SK-N-MC (cell line): ENCODE data around the gene RPAP3.
A peak's percentile ranks its signal among the peaks of the same experiment; 100 is the strongest.

Experiments
- DNase-seq: peaks from one replicate; pipeline ENCODE4 v3.0.0-alpha.2; 2011; ENCODE audit warnings: low read depth, low spot score
- H3K27ac ChIP-seq: fragments of 200-600 bp; sonication (generic); 2 replicates; pipeline ENCODE4 v1.5.1; 2016; ENCODE audit warnings: mixed run types
- H3K36me3 ChIP-seq: fragments of 200-600 bp; sonication (generic); 2 replicates; pipeline ENCODE4 v1.6.1; 2017; ENCODE audit warnings: antibody characterized with exemption, low read length, mixed read lengths; ENCODE audit not compliant: insufficient read depth
- H3K4me3 ChIP-seq: fragments of 200-600 bp; sonication (generic); 2 replicates; pipeline ENCODE4 v1.5.1; 2016
- H3K9ac ChIP-seq: fragments of 200-600 bp; sonication (generic); 2 replicates; pipeline ENCODE4 v1.8.0; 2017; ENCODE audit warnings: mixed run types, mixed read lengths; ENCODE audit not compliant: insufficient read length
- H3K9me3 ChIP-seq: fragments of 200-600 bp; sonication (generic); 2 replicates; pipeline ENCODE4 v1.6.1; 2017; ENCODE audit warnings: low read depth, mild to moderate bottlenecking, antibody characterized with exemption, low read length, moderate library complexity, mixed read lengths
- EZH2 ChIP-seq: fragments of 200-600 bp; sonication (generic); IDR thresholded peaks from one replicate; pipeline ENCODE4 v1.6.1; 2017; ENCODE audit warnings: antibody characterized with exemption
- FOXP2 ChIP-seq: optimal IDR thresholded peaks from 2 replicates; pipeline ENCODE3; 2011; ENCODE audit warnings: mild to moderate bottlenecking, moderate library complexity; ENCODE audit not compliant: insufficient read depth; ENCODE audit errors: extremely low read length, control extremely low read depth
- POLR2AphosphoS5 ChIP-seq: IDR thresholded peaks from 2 replicates; pipeline ENCODE4 v1.6.1; 2012; ENCODE audit warnings: mild to moderate bottlenecking, low read depth, low read length, borderline replicate concordance

Gene RPAP3, protein sequence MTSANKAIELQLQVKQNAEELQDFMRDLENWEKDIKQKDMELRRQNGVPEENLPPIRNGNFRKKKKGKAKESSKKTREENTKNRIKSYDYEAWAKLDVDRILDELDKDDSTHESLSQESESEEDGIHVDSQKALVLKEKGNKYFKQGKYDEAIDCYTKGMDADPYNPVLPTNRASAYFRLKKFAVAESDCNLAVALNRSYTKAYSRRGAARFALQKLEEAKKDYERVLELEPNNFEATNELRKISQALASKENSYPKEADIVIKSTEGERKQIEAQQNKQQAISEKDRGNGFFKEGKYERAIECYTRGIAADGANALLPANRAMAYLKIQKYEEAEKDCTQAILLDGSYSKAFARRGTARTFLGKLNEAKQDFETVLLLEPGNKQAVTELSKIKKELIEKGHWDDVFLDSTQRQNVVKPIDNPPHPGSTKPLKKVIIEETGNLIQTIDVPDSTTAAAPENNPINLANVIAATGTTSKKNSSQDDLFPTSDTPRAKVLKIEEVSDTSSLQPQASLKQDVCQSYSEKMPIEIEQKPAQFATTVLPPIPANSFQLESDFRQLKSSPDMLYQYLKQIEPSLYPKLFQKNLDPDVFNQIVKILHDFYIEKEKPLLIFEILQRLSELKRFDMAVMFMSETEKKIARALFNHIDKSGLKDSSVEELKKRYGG

DNA sequence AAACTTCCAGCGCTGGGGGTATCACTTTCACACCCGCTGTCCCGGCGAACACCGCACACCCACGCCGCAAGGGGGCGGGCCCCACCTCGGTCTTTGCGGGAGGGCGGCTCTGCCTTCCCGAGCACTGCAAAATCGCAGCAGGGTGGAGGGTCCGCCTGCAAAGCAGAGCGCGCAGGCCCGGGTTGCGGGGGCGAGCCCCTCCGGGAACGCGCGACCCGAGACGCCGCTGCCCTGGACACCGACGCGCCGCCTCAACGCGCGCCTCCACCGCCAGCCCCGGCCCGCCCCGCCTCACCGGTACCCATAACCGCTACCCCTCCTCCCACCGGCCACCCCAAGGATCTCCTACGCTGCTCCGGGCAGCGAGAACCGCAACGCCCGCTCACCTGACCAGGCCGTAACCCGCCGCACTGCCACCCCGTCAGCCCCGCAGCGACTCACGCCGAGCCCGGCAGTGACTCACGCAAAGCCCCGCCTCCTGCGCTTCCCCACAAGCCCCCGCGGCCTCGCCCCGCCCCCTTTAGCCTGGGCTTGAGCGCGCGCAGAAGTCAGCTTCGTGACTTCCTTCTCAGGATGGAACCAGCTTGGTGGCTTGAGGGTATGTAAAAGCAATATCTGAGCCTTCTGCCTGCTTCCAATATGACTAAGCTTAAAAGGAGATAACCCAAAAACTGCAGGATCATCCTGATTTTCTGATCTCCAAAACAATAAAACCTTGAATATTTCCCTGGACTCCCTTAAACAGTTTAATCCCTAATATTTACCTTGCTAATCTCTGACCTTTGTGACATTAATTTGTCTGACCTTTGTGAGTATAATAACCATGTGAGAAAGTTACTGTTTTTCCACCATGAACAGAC lies at the start of gene RPAP3:
Gene RPAP3 (minus strand): TSS at position 465 of the 860 bp plus-strand sequence. CDS start 3,190 bp downstream, outside the sequence.
- Histone ChIP-seq H3K27ac (peak within 1 kb of the TSS; percentile 12), H3K4me3 (peak within 1 kb of the TSS; percentile 76), H3K9me3 (no peaks in the 10 kb centered on the region), H3K9ac (peak within 1 kb of the TSS; percentile 80), H3K36me3 (peaks cover 15% of the 10 kb centered on the region)
- peak; percentile 53 for DNase-seq
- peak; percentile 96 for TF ChIP-seq POLR2AphosphoS5
- TF ChIP-seq FOXP2, result no peak

DNA sequence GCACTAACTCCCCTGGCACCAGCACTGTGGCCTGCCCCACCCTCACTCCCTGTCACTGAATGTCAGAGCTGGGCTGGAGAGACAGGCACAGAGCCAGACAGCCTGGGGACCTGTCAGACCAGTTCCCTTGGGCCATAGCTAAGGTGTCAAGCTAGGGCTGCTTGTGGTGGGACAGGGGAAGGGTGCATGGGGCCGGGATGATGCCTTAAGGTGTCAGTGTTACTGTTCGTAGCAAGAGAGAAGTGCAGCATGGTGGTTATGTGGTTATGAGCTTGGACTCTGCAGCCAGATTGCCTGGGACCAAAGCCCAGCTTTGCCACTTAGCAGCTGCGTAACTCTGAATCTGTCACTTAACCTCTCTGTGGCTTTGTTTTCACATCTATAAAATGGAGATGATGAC lies 49.1 kb upstream of the RPAP3 start:
- DNase-seq, result no peak
- Histone ChIP-seq H3K4me3 (no peak overlapping the region), H3K9me3 (no peaks in the 10 kb centered on the region), H3K27ac (no peak overlapping the region), H3K9ac (no peak overlapping the region), H3K36me3 (no peaks in the 10 kb centered on the region)
- TF ChIP-seq EZH2, result no peak

DNA sequence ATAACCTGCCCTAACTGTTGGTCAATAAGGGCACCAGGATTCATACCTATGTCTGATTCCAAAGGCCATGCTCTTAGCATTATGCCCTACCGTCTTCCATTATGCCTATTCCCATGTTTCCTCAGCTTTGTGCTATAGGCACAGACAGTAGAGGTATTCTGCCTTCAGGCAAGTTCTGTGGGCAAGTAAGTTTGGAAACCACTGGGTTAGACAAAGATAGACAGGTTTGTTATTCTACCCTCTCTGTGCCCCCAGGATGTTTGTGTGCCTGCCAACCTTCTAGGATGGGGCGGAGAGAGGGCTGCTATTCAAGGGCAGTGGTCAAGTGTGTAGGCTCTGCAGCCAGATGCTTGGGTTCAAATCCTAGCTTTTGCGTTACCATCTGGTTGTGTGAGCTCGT lies 48.3 kb upstream of the RPAP3 start:
- TF ChIP-seq FOXP2 (no peak), EZH2 (no peak), POLR2AphosphoS5 (no peak)
- H3K4me3 ChIP-seq, result no peak overlapping the region

DNA sequence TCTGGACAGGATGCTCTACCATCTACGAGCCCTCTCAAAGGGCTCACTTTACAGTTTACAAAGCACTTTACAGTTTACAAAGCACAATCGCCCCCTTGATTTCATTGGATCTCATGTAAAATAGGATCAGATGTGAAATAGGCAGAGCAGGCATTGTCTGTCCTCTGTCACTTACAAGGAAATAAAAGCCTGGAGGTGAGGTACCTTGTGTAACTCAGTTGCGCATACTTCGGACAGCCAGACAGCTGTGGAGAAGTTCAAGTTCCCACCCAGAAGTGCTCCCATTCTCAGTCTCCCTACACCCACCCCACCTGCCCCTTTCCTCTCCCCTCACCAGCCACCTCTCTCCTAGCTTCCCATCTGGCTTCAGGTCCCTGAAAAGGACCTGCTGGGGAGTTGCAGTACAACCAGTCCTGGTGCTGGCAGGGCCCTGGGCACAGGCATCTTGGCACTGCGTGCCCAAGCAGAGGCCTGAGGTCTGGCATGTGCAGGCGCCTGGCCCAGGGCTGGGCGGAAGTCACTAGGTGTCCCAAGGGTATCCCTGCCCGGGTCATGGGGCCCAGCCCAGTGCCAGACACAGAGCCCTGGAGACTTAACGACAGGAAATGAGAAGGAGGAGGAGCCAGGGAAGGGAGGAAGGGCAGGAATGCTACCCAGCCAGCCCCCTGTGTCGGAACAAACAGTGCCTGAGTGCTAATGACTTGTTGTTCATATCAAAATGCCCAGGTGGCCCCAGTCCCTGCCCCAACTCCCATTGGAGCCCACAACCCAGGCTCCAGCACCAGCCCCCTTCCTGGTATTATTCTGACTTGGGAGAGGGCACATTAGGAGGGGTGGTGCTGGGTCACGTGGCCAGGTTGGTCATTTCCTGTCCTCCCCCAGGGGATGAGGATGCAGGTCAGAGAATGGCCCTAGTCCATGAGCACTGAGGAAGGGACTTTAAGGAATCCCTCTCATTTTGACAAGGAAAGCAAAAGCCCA lies 47.5 kb upstream of the RPAP3 start:
- DNase-seq, result no peak
- Histone ChIP-seq H3K4me3 (no peak overlapping the region), H3K27ac (no peak overlapping the region), H3K9me3 (no peaks in the 10 kb centered on the region), H3K36me3 (no peaks in the 10 kb centered on the region), H3K9ac (no peak overlapping the region)
- no peak for TF ChIP-seq POLR2AphosphoS5
- no peak for TF ChIP-seq EZH2
- no peak for TF ChIP-seq FOXP2

More for the DNA sequence above, 48.3 kb upstream of the RPAP3 start:
- Histone ChIP-seq H3K9ac (no peak overlapping the region), H3K36me3 (no peaks in the 10 kb centered on the region), H3K27ac (no peak overlapping the region), H3K9me3 (no peaks in the 10 kb centered on the region)
- DNase-seq, result no peak

DNA sequence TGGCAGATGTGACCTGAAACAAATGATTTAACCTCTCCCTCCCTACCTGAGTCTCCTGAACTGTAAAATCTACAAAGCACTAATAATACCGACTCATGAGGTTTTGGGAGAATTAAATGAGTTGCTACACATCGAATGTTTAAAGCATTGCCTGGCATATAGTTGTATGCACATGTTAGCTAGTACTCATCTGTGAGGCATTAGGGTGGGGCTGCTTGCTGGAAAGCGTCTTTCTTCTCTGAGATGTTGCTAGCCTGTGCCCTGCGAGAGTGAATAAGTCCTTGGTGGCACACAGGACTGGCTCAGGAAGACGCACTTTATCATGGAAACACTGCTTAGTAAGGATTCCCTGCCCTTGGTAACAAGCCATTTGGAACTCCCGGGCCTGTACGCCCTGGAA lies 46.7 kb upstream of the RPAP3 start:
- H3K27ac ChIP-seq, result no peak overlapping the region
- no peak overlapping the region for H3K4me3 ChIP-seq
- no peak overlapping the region for H3K9ac ChIP-seq
- no peak for DNase-seq
- no peak for TF ChIP-seq EZH2
- TF ChIP-seq FOXP2, result no peak
- TF ChIP-seq POLR2AphosphoS5, result no peak
- H3K9me3 ChIP-seq, result no peaks in the 10 kb centered on the region
- H3K36me3 ChIP-seq, result no peaks in the 10 kb centered on the region

DNA sequence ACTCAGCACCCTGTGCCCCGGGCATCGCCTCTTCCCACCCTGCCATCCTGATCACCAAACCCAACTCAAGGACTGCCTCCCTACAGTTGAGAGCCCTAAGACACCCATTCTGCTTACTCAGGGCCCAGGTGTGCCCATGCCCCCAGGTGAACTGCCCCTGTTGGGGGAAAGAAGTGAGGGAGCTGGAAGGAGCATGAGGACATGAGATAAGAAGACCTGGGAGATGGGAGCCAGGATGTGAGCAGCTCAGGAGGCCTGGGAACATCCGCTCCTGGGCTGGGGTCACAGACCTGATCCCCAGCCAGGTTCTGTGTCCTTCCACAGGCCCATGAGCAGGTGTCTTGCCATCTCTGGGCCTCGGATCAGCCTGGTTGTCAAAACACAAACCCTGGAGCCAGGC lies 46.3 kb upstream of the RPAP3 start:
- H3K27ac ChIP-seq, result no peak overlapping the region
- no peaks in the 10 kb centered on the region for H3K36me3 ChIP-seq
- no peak overlapping the region for H3K9ac ChIP-seq
- no peak overlapping the region for H3K4me3 ChIP-seq
- H3K9me3 ChIP-seq, result no peaks in the 10 kb centered on the region
- no peak for DNase-seq
- TF ChIP-seq FOXP2, result no peak

DNA sequence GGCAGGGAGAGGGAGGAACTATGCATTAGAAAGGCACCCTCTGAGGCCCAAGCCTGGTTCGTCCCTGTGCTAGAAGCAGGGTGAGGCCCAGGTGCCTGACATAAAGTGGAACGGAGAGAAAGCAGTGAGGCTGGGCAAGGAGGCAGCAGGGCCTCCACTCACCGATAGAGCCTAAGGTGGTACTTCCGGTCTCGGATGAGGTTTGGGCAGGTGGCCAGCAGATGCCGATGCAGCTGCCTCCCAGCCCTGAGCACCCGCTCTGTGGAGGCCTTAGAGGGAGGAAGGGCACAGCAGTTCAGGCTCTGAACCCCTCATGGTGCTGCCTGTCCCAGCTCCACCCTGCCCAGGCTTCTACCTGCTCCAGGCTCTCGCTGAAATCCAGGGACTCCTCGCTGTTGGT lies 45.7 kb upstream of the RPAP3 start:
- no peak for TF ChIP-seq EZH2
- no peak for TF ChIP-seq POLR2AphosphoS5
- TF ChIP-seq FOXP2, result no peak
- H3K36me3 ChIP-seq, result no peaks in the 10 kb centered on the region
- DNase-seq, result no peak
- no peaks in the 10 kb centered on the region for H3K9me3 ChIP-seq
- H3K9ac ChIP-seq, result no peak overlapping the region
- H3K4me3 ChIP-seq, result no peak overlapping the region
- H3K27ac ChIP-seq, result no peak overlapping the region
